ENCODE results near the gene MAP1LC3C. TPM values are rescaled to one million over a fixed set of nuclear protein-coding genes. Genes with fewer than 3 reads are reported as not detected.

MAP1LC3C gene
- total and polyA plus RNA-seq, 12 donors = 0.26 to 0.61 (median 0.32) TPM; not detected in 6

DNA sequence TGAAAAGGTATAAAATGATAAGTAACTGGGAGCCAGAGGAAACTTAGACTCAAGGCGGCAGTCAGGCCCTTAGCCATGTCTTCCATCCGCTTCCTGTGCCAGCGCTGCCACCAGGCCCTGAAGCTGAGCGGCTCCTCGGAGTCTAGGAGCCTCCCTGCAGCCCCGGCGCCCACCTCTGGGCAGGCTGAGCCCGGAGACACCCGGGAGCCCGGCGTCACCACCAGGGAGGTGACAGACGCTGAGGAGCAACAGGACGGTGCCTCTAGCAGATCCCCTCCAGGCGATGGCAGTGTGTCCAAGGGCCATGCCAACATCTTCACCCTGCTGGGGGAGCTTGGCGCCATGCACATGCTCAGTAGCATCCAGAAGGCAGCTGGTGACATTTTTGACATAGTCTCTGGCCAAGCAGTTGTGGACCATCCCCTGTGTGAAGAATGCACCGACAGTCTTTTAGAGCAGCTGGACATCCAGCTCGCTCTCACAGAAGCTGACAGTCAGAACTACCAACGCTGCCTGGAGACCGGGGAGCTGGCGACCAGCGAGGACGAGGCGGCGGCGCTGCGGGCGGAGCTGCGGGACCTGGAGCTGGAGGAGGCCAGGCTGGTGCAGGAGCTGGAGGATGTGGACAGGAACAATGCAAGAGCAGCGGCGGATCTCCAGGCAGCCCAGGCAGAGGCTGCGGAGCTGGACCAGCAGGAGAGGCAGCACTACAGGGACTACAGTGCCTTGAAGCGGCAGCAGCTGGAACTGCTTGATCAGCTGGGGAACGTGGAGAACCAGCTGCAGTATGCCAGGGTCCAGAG, 41.0 kb downstream of the MAP1LC3C start, which contains the start of gene BECN2:
Gene BECN2, plus strand, starts transcription at position 76 of the 803 bp plus-strand sequence. Its CDS starts 0 bp downstream, at position 76.
- no peaks in the 10 kb centered on the region for H3K36me3 ChIP-seq
- no peaks in the 10 kb centered on the region for H3K4me1 ChIP-seq
- H3K27ac ChIP-seq = no peak within 1 kb of the TSS
- ATAC-seq (peak in 1 of 8 donors; percentile 47), DNase-seq (no peak)
- TF ChIP-seq, protein P1, sequence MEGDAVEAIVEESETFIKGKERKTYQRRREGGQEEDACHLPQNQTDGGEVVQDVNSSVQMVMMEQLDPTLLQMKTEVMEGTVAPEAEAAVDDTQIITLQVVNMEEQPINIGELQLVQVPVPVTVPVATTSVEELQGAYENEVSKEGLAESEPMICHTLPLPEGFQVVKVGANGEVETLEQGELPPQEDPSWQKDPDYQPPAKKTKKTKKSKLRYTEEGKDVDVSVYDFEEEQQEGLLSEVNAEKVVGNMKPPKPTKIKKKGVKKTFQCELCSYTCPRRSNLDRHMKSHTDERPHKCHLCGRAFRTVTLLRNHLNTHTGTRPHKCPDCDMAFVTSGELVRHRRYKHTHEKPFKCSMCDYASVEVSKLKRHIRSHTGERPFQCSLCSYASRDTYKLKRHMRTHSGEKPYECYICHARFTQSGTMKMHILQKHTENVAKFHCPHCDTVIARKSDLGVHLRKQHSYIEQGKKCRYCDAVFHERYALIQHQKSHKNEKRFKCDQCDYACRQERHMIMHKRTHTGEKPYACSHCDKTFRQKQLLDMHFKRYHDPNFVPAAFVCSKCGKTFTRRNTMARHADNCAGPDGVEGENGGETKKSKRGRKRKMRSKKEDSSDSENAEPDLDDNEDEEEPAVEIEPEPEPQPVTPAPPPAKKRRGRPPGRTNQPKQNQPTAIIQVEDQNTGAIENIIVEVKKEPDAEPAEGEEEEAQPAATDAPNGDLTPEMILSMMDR (IDR thresholded peaks at IDR 0.05) = no peak
- no peak within 1 kb of the TSS for H3K4me3 ChIP-seq
- intact Hi-C loops (cut with DNase I) = no loop called here
- no peaks in the 10 kb centered on the region for H3K9me3 ChIP-seq
- H3K27me3 ChIP-seq = peaks cover 0 to 4% (median 0%) of the 10 kb centered on the region in 7 donors
- WGBS, 2 donors = 87 to 89% methylated on average over 33 of the region's 33 CpGs

DNA sequence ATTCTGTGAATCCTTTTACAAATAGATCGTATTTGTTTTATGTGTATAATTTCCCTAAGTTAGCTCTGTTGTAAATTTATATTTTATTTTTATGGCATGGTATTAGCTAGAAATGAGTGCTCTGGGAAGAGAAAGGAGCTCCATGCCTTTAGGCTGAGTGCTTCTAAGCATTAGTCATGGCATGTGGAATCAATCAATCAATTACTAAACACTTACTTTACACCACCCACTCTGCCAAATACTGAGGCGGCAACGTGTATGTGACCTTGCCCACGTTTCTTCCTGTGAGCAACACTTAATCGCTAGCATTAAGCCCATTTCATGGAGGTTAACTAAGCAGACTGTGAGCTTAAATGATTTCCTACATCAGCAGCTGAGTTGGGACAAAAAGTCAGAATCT, 48.5 kb downstream of the MAP1LC3C start:
- WGBS, 2 donors = 76 to 77% methylated on average over 5 of the region's 5 CpGs
- ATAC-seq (no peak), DNase-seq (no peak)
- Histone ChIP-seq H3K36me3 (no peaks in the 10 kb centered on the region), H3K4me3 (no peak overlapping the region), H3K27ac (no peak overlapping the region), H3K4me1 (no peaks in the 10 kb centered on the region), H3K9me3 (no peaks in the 10 kb centered on the region), H3K27me3 (peaks cover 0 to 4% (median 0%) of the 10 kb centered on the region in 7 donors)
- TF ChIP-seq, protein P1 (IDR thresholded peaks at IDR 0.05) = no peak
- intact Hi-C loops (cut with DNase I) = no loop called here

DNA sequence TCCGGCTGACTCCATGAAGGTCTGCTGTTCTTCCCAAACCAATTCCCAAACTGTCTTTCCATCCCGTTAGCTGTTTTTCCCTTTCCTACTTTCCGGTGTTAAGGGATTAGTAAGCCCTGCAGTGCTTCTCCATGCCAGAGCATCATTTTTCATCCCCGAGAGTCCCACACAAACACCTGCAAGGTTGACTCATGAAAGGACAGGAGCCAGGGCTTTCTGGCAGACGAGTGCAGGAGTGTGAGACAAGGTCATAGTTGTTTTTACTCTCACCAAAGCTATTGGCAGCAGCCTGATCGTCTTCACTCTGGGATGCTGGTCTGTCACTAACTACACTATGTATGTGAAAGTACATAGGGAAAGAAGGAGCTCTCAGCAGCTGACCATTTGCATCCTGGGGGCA, 51.5 kb downstream of the MAP1LC3C start:
- 64 to 71% methylated on average over 6 of the region's 6 CpGs for WGBS, 2 donors
- intact Hi-C loops (cut with DNase I) = no loop called here
- DNase-seq (no peak), ATAC-seq (no peak)
- H3K27ac ChIP-seq = no peak overlapping the region
- H3K4me1 ChIP-seq = no peaks in the 10 kb centered on the region
- TF ChIP-seq, protein P1 (IDR thresholded peaks at IDR 0.05) = no peak
- H3K27me3 ChIP-seq = no peaks in the 10 kb centered on the region
- H3K36me3 ChIP-seq = no peaks in the 10 kb centered on the region
- H3K4me3 ChIP-seq = no peak overlapping the region
- no peaks in the 10 kb centered on the region for H3K9me3 ChIP-seq

Other genes starting within 250 kb of the MAP1LC3C start
- gene EXO1, start 150.9 kb downstream of the MAP1LC3C start, total RNA-seq = 1 to 10 TPM in 1 of 10 donors, under 1 TPM in 6, not detected in 3; 0.13 to 1.4 (median 0.41) TPM
- under 1 TPM in 1 of 2 donors, not detected in 1; 0.06 TPM for gene EXO1, start 150.9 kb downstream of the MAP1LC3C start, polyA plus RNA-seq
- not detected for gene BECN2, start 41.3 kb downstream of the MAP1LC3C start, total RNA-seq
- gene BECN2, start 41.3 kb downstream of the MAP1LC3C start, polyA plus RNA-seq = not detected